C1 segment of cervical spinal cord (tissue), 14 donors: ENCODE results near the gene ZC3H12D.
A peak's percentile ranks its signal among the peaks of the same experiment; 100 is the strongest.
"Not testable (repeated sequence)": the region's sequence is repeated elsewhere in the genome, so short reads cannot be mapped to it uniquely, and the experiment has no call there.

Source experiments
- DNase-seq, 14 donors: peaks; one replicate each; lab custom pipeline; 2025; lab: John Stamatoyannopoulos, UW

ZC3H12D gene

GRCh38 chr6:149483849-149484655 lies 762 bp downstream of the ZC3H12D start:
- no peak for DNase-seq

- no peak for DNase-seq
These were observed 1.5 kb downstream of the ZC3H12D start for GRCh38 chr6:149483334-149483725.

GRCh38 chr6:149482545-149483333 lies 2.1 kb downstream of the ZC3H12D start:
- peak in 2 of 14 donors; percentile 16 to 35 for DNase-seq

GRCh38 chr6:149480502-149481280 lies 4.1 kb downstream of the ZC3H12D start:
- no peak for DNase-seq

- DNase-seq: no peak
These were observed 6.0 kb downstream of the ZC3H12D start for GRCh38 chr6:149478631-149479314.

GRCh38 chr6:149477544-149477943 lies 7.3 kb downstream of the ZC3H12D start:
- DNase-seq: no peak

GRCh38 chr6:149476789-149477455 lies 7.9 kb downstream of the ZC3H12D start:
- no peak for DNase-seq

GRCh38 chr6:149474108-149474935 lies 10.5 kb downstream of the ZC3H12D start:
- no peak for DNase-seq

GRCh38 chr6:149473080-149474052 lies 11.4 kb downstream of the ZC3H12D start:
- no peak for DNase-seq

- no peak for DNase-seq
These were observed 12.6 kb downstream of the ZC3H12D start for GRCh38 chr6:149472241-149472640.

GRCh38 chr6:149471801-149472200 lies 13.0 kb downstream of the ZC3H12D start:
- no peak for DNase-seq

- no peak for DNase-seq
These were observed 13.9 kb downstream of the ZC3H12D start for GRCh38 chr6:149470948-149471347.

- DNase-seq: no peak
These were observed 16.6 kb downstream of the ZC3H12D start for GRCh38 chr6:149468179-149468578.

- no peak for DNase-seq
These were observed 17.5 kb downstream of the ZC3H12D start for GRCh38 chr6:149467265-149467664.

GRCh38 chr6:149464411-149464810 lies 20.4 kb downstream of the ZC3H12D start:
- DNase-seq: no peak

- no peak for DNase-seq
These were observed 21.0 kb downstream of the ZC3H12D start for GRCh38 chr6:149463781-149464180.

GRCh38 chr6:149462712-149463111 lies 22.1 kb downstream of the ZC3H12D start:
- DNase-seq: peak in 1 of 14 donors; percentile 16

- no peak for DNase-seq
These were observed 23.1 kb downstream of the ZC3H12D start for GRCh38 chr6:149461670-149462069.

- DNase-seq: not testable (repeated sequence)
These were observed 24.6 kb downstream of the ZC3H12D start for GRCh38 chr6:149460249-149460648.
